Activated B cell treated with CpG ODN at 0.5 μM for 24 hours (primary cell): ENCODE results near the gene FBXW9. TPM values are rescaled to one million over a fixed set of nuclear protein-coding genes. Genes with fewer than 3 reads are reported as not detected.

ENCODE experiments used
- ATAC-seq: fragments of 200-7000 bp; cut with Tn5 transposase; one replicate; pipeline ENCODE4 v1.10.0; 2021; ENCODE audit warnings: low read depth, mild to moderate bottlenecking, moderate library complexity
- CTCF ChIA-PET: fragments of 350-600 bp; sonication (Branson Sonifier 250); formaldehyde crosslinking; loops from one replicate; lab custom pipeline; 2021; ENCODE audit warnings: antibody characterized with exemption; lab: Charles Lee
- POLR2A ChIA-PET: fragments of 350-600 bp; sonication (Branson Sonifier 250); formaldehyde crosslinking; loops from one replicate; lab custom pipeline; 2021; ENCODE audit warnings: antibody characterized with exemption; lab: Charles Lee
- DNase-seq: peaks from one replicate; pipeline ENCODE4 v3.0.0; 2022
- H3K27ac Mint-ChIP-seq: one replicate; pipeline ENCODE4 v1.8.0; 2020; ENCODE audit warnings: mixed read lengths
- H3K27me3 Mint-ChIP-seq: one replicate; pipeline ENCODE4 v1.8.0; 2021; ENCODE audit warnings: mixed read lengths
- H3K36me3 Mint-ChIP-seq: one replicate; pipeline ENCODE4 v1.8.0; 2021; ENCODE audit warnings: low read depth, mixed read lengths
- H3K4me1 Mint-ChIP-seq: one replicate; pipeline ENCODE4 v1.8.0; 2021; ENCODE audit warnings: mixed read lengths
- H3K4me3 Mint-ChIP-seq: one replicate; pipeline ENCODE4 v1.8.0; 2020; ENCODE audit warnings: mild to moderate bottlenecking, mixed read lengths
- H3K9me3 Mint-ChIP-seq: one replicate; pipeline ENCODE4 v1.8.0; 2020; ENCODE audit warnings: mixed read lengths
- CTCF ChIP-seq: fragments of 200-600 bp; IDR thresholded peaks from one replicate; pipeline ENCODE4 v1.8.0; 2022; ENCODE audit warnings: antibody characterized with exemption, mild to moderate bottlenecking
- intact Hi-C: fragments of 100-400 bp; cut with micrococcal nuclease; formaldehyde crosslinking; loops from one replicate; pipeline ENCODE4 v1.15.1; 2024
- total RNA-seq: library from RNA; stranded (reverse); gene quantifications from 2 replicates; pipeline ENCODE4 v1.2.3, GENCODE V29; 2022

Gene FBXW9
- 4.7 and 5.2 TPM in 2 replicates for total RNA-seq

GRCh38 chr19:12696366-12697335 lies at the start of gene FBXW9:
Gene FBXW9 (minus strand): TSS chr19:12696631. CDS start chr19:12696581, 50 bp downstream.
- DNase-seq, result peak; percentile 98
- TF ChIP-seq CTCF, result no peak
- POLR2A ChIA-PET, result interaction anchor here (0.5 to 3.7 kb wide), 20 partner anchors 13 to 242 kb away, joined by 3 to 69 read pairs (median 4); partner anchors contain the start of genes DHPS, GCDH, GET3 and JUNB
- peak; percentile 88 for ATAC-seq
- H3K4me3 Mint-ChIP-seq, result peak within 1 kb of the TSS; percentile 91
- peaks cover 11% of the 10 kb centered on the region for H3K4me1 Mint-ChIP-seq
- intact Hi-C loops, result loop anchor here (1.0 kb wide), 5 partner anchors 15 to 49 kb away; partner anchors contain the start of genes DHPS and TRIR
- H3K36me3 Mint-ChIP-seq, result peaks cover 22% of the 10 kb centered on the region
- no peaks in the 10 kb centered on the region for H3K27me3 Mint-ChIP-seq
- CTCF ChIA-PET, result interaction anchor here (0.8 to 2.0 kb wide), 3 partner anchors 64 to 99 kb away, joined by 3 to 6 read pairs (median 3); no protein-coding TSS in a partner anchor
- H3K9me3 Mint-ChIP-seq, result no peaks in the 10 kb centered on the region
- H3K27ac Mint-ChIP-seq, result peak within 1 kb of the TSS; percentile 97

GRCh38 chr19:12745166-12745897 lies 48.9 kb upstream of the FBXW9 start:
- ATAC-seq, result no peak
- Mint-ChIP-seq H3K4me1 (peaks cover 5% of the 10 kb centered on the region), H3K9me3 (no peaks in the 10 kb centered on the region), H3K36me3 (peaks cover 57% of the 10 kb centered on the region), H3K4me3 (no peak overlapping the region), H3K27ac (no peak overlapping the region), H3K27me3 (no peaks in the 10 kb centered on the region)
- TF ChIP-seq CTCF, result no peak
- DNase-seq, result no peak
- ChIA-PET CTCF (no interaction called here), POLR2A (no interaction called here)
- intact Hi-C loops, result no loop called here

GRCh38 chr19:12737835-12738351 lies 41.5 kb upstream of the FBXW9 start:
- H3K9me3 Mint-ChIP-seq, result no peaks in the 10 kb centered on the region
- TF ChIP-seq CTCF, result no peak
- ChIA-PET POLR2A (interaction anchor here (1.3 to 6.4 kb wide), 4 partner anchors 15 to 200 kb away, joined by 4 to 121 read pairs (median 10); partner anchors contain the start of genes GCDH and TNPO2), CTCF (interaction anchor here (1.0 to 1.6 kb wide), 3 partner anchors 16 to 58 kb away, joined by 3 to 6 read pairs (median 3); no protein-coding TSS in a partner anchor)
- peak overlapping the region; percentile 95 for H3K27ac Mint-ChIP-seq
- intact Hi-C loops, result loop anchor here (1.0 kb wide), 2 partner anchors 57 to 68 kb away; partner anchors contain the start of genes DHPS and RNASEH2A
- no peaks in the 10 kb centered on the region for H3K27me3 Mint-ChIP-seq
- H3K4me3 Mint-ChIP-seq, result peak overlapping the region; percentile 99
- H3K36me3 Mint-ChIP-seq, result peaks cover 37% of the 10 kb centered on the region
- no peak for ATAC-seq
- peaks cover 33% of the 10 kb centered on the region for H3K4me1 Mint-ChIP-seq
- DNase-seq, result no peak

GRCh38 chr19:12736995-12737834 lies 40.8 kb upstream of the FBXW9 start, which contains the start of gene GET3:
Gene GET3 (plus strand): TSS chr19:12737497. CDS start chr19:12737506, 9 bp downstream.
- Mint-ChIP-seq H3K4me3 (peak within 1 kb of the TSS; percentile 99), H3K4me1 (peaks cover 40% of the 10 kb centered on the region), H3K27ac (peak within 1 kb of the TSS; percentile 95), H3K9me3 (no peaks in the 10 kb centered on the region), H3K27me3 (no peaks in the 10 kb centered on the region), H3K36me3 (peaks cover 37% of the 10 kb centered on the region)
- no peak for TF ChIP-seq CTCF
- peak; percentile 79 for ATAC-seq
- DNase-seq, result peak; percentile 66
- ChIA-PET CTCF (interaction anchor here (0.8 to 1.6 kb wide), 6 partner anchors 13 to 61 kb away, joined by 3 to 6 read pairs (median 4); no protein-coding TSS in a partner anchor), POLR2A (interaction anchor here (0.5 to 6.4 kb wide), 13 partner anchors 10 to 200 kb away, joined by 3 to 121 read pairs (median 4); partner anchors contain the start of genes DHPS, FARSA, FBXW9 and GCDH)
- intact Hi-C loops, result loop anchor here (1.0 kb wide), 2 partner anchors 56 to 69 kb away; partner anchors contain the start of genes DHPS and RNASEH2A
